Endothelial cell of umbilical vein (primary cell): ENCODE data around the gene MPDZ. TPM values are rescaled to one million over a fixed set of nuclear protein-coding genes. Genes with fewer than 3 reads are reported as not detected.

Experiments
- BruUV-seq: library from RNA; stranded (reverse); fragments of 400-500 nt; replicated peaks from 2 replicates; lab custom pipeline; 2021; lab: Mats Ljungman, UMichigan
- CTCF ChIA-PET: fragments of 300-600, 350-600 bp; sonication (Branson Sonifier 250); formaldehyde crosslinking; loops from one replicate; lab custom pipeline; 2021; ENCODE audit warnings: antibody characterized with exemption, inconsistent platforms; lab: Charles Lee
- POLR2A ChIA-PET: fragments of 300-600, 350-600 bp; sonication (Branson Sonifier 250); formaldehyde crosslinking; loops from one replicate; lab custom pipeline; 2021; ENCODE audit warnings: antibody characterized with exemption, inconsistent platforms; lab: Charles Lee
- DNase-seq: peaks from one replicate; pipeline ENCODE4 v3.0.0-alpha.2; 2011; ENCODE audit warnings: low read depth, low spot score
- FAIRE-seq: peaks from 2 replicates; lab custom pipeline; 2011; peaks lifted over from hg19 to GRCh38; lab: Jason Lieb, UNC
- H2AFZ ChIP-seq: 2 replicates; pipeline ENCODE4 v1.6.0; 2012; ENCODE audit warnings: low read depth, low read length, control low read depth, inconsistent platforms
- H3K27ac ChIP-seq: 2 replicates; pipeline ENCODE4 v1.5.1; 2011; ENCODE audit warnings: low read depth, mild to moderate bottlenecking, control low read depth, low read length, moderate library complexity; ENCODE audit not compliant: insufficient read depth
- H3K27me3 ChIP-seq, 2 experiments: 2 replicates each; pipeline versions ENCODE4 v1.6.0 to v1.6.1; 2011; ENCODE audit warnings: low read length in 2 of 2, mixed read lengths in 1 of 2; ENCODE audit not compliant: control insufficient read depth in 2 of 2, insufficient read depth in 2 of 2
- H3K36me3 ChIP-seq, 2 experiments: 2 replicates in 1 of 2; 3 replicates in 1 of 2; pipeline ENCODE4 v1.5.1; 2011; ENCODE audit warnings: low read length in 2 of 2, mild to moderate bottlenecking in 1 of 2, moderate library complexity in 1 of 2; ENCODE audit not compliant: control insufficient read depth in 2 of 2, insufficient read depth in 2 of 2; ENCODE audit errors: extremely low read depth in 1 of 2
- H3K4me1 ChIP-seq: 3 replicates; pipeline ENCODE4 v1.5.1; 2011; ENCODE audit warnings: mild to moderate bottlenecking, low read length; ENCODE audit not compliant: control insufficient read depth, insufficient read depth; ENCODE audit errors: extremely low read depth
- H3K4me2 ChIP-seq: 2 replicates; pipeline ENCODE4 v1.6.1; 2011; ENCODE audit warnings: low read length, control low read depth, mixed read lengths; ENCODE audit not compliant: insufficient read depth
- H3K4me3 ChIP-seq, 3 experiments: fragments of 200-600 bp in 1 of 3; sonication (generic), shearing (Covaris generic) in 1 of 3; replicated peaks in 1 of 3; 2 replicates each; pipeline ENCODE4 v1.5.1; 2011 to 2016; ENCODE audit warnings: control low read depth in 3 of 3, low read length in 3 of 3, mild to moderate bottlenecking in 2 of 3, inconsistent platforms in 1 of 3, low read depth in 1 of 3, moderate library complexity in 1 of 3; ENCODE audit not compliant: insufficient read depth in 1 of 3
- H3K79me2 ChIP-seq: 2 replicates; pipeline ENCODE4 v1.6.0; 2012; ENCODE audit warnings: low read length, inconsistent platforms; ENCODE audit not compliant: control insufficient read depth, insufficient read depth
- H3K9ac ChIP-seq: replicated peaks from 2 replicates; pipeline ENCODE3; 2011; ENCODE audit warnings: low read length, control low read depth; ENCODE audit not compliant: insufficient read depth; ENCODE audit errors: extremely low read depth
- H3K9me1 ChIP-seq: replicated peaks from 3 replicates; pipeline ENCODE4 v1.6.0; 2011; ENCODE audit warnings: mild to moderate bottlenecking, low read length; ENCODE audit not compliant: control insufficient read depth, insufficient read depth; ENCODE audit errors: extremely low read depth
- H3K9me3 ChIP-seq: replicated peaks from 2 replicates; pipeline ENCODE4 v1.5.1; 2012; ENCODE audit warnings: low read length, inconsistent platforms; ENCODE audit not compliant: control insufficient read depth, insufficient read depth
- H4K20me1 ChIP-seq: replicated peaks from 2 replicates; pipeline ENCODE3; 2011; ENCODE audit warnings: mild to moderate bottlenecking, low read length; ENCODE audit not compliant: control insufficient read depth, insufficient read depth; ENCODE audit errors: extremely low read depth
- EZH2 ChIP-seq: IDR thresholded peaks from 2 replicates; pipeline ENCODE4 v1.6.1; 2012; ENCODE audit warnings: borderline replicate concordance, low read depth, mild to moderate bottlenecking, moderate library complexity, low read length, inconsistent platforms; ENCODE audit not compliant: severe bottlenecking
- GATA2 ChIP-seq: IDR thresholded peaks from 2 replicates; pipeline ENCODE4 v1.7.0; 2011; ENCODE audit warnings: low read depth, mild to moderate bottlenecking, moderate library complexity, mixed read lengths, low read length; ENCODE audit not compliant: insufficient read length, insufficient read depth
- MYC ChIP-seq: IDR thresholded peaks from one replicate; pipeline ENCODE4 v1.6.1; 2011; ENCODE audit warnings: mild to moderate bottlenecking, low read depth, low read length
- POLR2A ChIP-seq: IDR thresholded peaks from 2 replicates; pipeline ENCODE4 v1.6.1; 2012; ENCODE audit warnings: low read depth, mild to moderate bottlenecking, control low read depth, low read length
- POLR2AphosphoS5 ChIP-seq: IDR thresholded peaks from 2 replicates; pipeline ENCODE4 v1.6.1; 2012; ENCODE audit warnings: low read depth, mild to moderate bottlenecking, control low read depth, low read length, moderate library complexity; ENCODE audit not compliant: insufficient read depth
- dilution Hi-C: fragments of 300-500 bp; cut with MboI; formaldehyde crosslinking; loops from one replicate; pipeline ENCODE4 v1.15.0; 2019; ENCODE audit warnings: low sequenced_read_pairs; ENCODE audit not compliant: extremely low pct_ligation_motif_present
- intact Hi-C: fragments of 100-400 bp; cut with micrococcal nuclease; formaldehyde crosslinking; loops from one replicate; pipeline ENCODE4 v1.10.0; 2022
- polyA plus RNA-seq, 4 experiments: library from polyadenylated mRNA; depleted of rRNA in 3 of 4; stranded (reverse) in 3 of 4; unstranded in 1 of 4; fragments of >200 nt; gene quantifications; 2 replicates each; pipeline versions ENCODE4 v1.2.1 to v1.2.3, GENCODE V29; 2011 to 2012; ENCODE audit warnings: missing spikeins in 1 of 4
- total RNA-seq: library from RNA; stranded (reverse); gene quantifications from 2 replicates; pipeline ENCODE4 v1.2.3, GENCODE V29; 2021
- TF ChIP-seq, protein P1 (sequence below), 2 donors: IDR thresholded peaks; 1 replicate in 1 of 2; 2 replicates in 1 of 2; pipeline ENCODE4 v1.5.1; 2011; ENCODE audit warnings: low read length in 2 of 2, mild to moderate bottlenecking in 2 of 2, moderate library complexity in 2 of 2, control low read depth in 1 of 2, inconsistent platforms in 1 of 2, low read depth in 1 of 2; ENCODE audit not compliant: insufficient read depth in 1 of 2; ENCODE audit errors: extremely low read depth in 1 of 2
- TF ChIP-seq, protein P2 (sequence below): IDR thresholded peaks from 2 replicates; pipeline ENCODE4 v1.6.1; 2011; ENCODE audit not compliant: insufficient read depth, insufficient read length

Gene MPDZ
- total and polyA plus RNA-seq, 2 donors (not counting 3 experiments of a cell fraction or from before 2014, with no cell fraction given): 22.3 to 54.4 TPM

DNA sequence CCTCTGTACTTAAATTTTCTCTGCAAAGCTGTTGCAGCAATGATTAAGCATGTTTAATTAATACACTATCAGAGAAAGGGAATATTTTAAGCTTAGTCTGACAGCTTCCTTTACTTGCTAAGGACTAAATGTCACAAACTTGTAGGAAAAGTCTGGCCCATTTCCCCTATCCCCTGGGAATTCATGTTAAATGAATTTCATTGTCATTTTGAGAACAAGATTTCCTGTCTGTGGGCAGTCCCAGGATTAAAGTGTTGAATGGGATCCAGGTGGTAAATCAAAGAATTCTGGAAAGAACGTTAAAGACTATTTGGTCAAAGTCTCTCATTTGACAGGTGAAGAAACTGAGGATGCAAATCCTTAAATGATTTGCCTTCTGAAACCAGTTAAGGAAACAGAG, 214.8 kb downstream of the MPDZ start:
- FAIRE-seq (no peak), DNase-seq (peak; percentile 5)
- Histone ChIP-seq H3K4me2 (no peak overlapping the region), H3K36me3 (no peaks in the 10 kb centered on the region), H3K9me1 (no peaks in the 10 kb centered on the region), H3K27me3 (peaks cover 5% of the 10 kb centered on the region in 2 experiments), H3K9ac (no peak overlapping the region), H3K4me1 (no peaks in the 10 kb centered on the region), H4K20me1 (no peaks in the 10 kb centered on the region), H2AFZ (no peak overlapping the region), H3K79me2 (no peaks in the 10 kb centered on the region), H3K9me3 (no peaks in the 10 kb centered on the region), H3K4me3 (no peak overlapping the region), H3K27ac (no peak overlapping the region)
- BruUV-seq: no TSS peak
- ChIA-PET POLR2A (no interaction called here), CTCF (interaction anchor here (1.1 to 1.2 kb wide), 2 partner anchors 15 to 25 kb away, joined by 3 read pairs; no protein-coding TSS in a partner anchor)
- intact Hi-C loops (no loop called here), dilution Hi-C loops (no loop called here)
- TF ChIP-seq, protein P1, sequence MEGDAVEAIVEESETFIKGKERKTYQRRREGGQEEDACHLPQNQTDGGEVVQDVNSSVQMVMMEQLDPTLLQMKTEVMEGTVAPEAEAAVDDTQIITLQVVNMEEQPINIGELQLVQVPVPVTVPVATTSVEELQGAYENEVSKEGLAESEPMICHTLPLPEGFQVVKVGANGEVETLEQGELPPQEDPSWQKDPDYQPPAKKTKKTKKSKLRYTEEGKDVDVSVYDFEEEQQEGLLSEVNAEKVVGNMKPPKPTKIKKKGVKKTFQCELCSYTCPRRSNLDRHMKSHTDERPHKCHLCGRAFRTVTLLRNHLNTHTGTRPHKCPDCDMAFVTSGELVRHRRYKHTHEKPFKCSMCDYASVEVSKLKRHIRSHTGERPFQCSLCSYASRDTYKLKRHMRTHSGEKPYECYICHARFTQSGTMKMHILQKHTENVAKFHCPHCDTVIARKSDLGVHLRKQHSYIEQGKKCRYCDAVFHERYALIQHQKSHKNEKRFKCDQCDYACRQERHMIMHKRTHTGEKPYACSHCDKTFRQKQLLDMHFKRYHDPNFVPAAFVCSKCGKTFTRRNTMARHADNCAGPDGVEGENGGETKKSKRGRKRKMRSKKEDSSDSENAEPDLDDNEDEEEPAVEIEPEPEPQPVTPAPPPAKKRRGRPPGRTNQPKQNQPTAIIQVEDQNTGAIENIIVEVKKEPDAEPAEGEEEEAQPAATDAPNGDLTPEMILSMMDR (IDR thresholded peaks at IDR 0.05; ENCODE audit: extremely low read depth in 1 of 2, insufficient read depth in 1 of 2, low read depth in 1 of 2, low read length in 2 of 2): no peak
- TF ChIP-seq GATA2 (no peak), POLR2A (no peak), EZH2 (no peak), MYC (no peak), POLR2AphosphoS5 (no peak)
- TF ChIP-seq, protein P2, sequence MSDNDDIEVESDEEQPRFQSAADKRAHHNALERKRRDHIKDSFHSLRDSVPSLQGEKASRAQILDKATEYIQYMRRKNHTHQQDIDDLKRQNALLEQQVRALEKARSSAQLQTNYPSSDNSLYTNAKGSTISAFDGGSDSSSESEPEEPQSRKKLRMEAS: no peak
